Measurements from ENCODE around the gene ARHGEF18. TPM values are rescaled to one million over a fixed set of nuclear protein-coding genes. Genes with fewer than 3 reads are reported as not detected.

ARHGEF18 gene
- total and polyA plus RNA-seq, 2 of the 13 experiments (the other 11 are each of a cell fraction or from before 2014, with no cell fraction given), result 4.2 to 17.5 TPM

DNA sequence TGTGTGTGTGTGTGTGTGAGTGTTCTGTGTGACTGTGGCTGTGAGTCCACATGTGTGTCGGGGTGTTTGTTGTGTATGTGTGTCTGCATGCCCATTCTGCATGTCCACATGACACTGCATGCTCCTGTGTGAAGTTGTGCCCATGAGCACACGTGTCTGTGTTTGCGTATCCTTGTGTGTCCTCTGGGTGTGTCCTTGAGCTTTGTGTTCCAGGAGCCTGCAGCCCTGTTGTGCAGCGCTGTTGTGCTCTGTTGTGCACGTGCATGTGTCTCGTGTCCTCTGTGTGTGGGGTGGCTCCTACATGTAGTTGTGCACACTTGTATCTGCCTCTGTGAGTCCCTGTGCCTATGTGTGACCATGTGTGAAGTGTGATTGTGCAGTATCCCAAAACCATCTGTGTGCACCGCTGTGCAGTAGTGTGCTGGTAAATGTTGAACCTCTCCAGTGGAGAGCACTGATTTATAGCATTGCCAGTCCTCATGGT lies 2.2 kb upstream of the ARHGEF18 start (continued):
- no peak for TF ChIP-seq ZNF407 (CRISPR knock-in tag; IDR thresholded peaks at IDR 0.05; ENCODE audit: not compliant biosample characterization)
- TF ChIP-seq REST (IDR thresholded peaks at IDR 0.05; ENCODE audit: borderline replicate concordance in 1 of 2, low read depth in 1 of 2, low read length in 2 of 2), result no peak
- TF ChIP-seq, protein P1, sequence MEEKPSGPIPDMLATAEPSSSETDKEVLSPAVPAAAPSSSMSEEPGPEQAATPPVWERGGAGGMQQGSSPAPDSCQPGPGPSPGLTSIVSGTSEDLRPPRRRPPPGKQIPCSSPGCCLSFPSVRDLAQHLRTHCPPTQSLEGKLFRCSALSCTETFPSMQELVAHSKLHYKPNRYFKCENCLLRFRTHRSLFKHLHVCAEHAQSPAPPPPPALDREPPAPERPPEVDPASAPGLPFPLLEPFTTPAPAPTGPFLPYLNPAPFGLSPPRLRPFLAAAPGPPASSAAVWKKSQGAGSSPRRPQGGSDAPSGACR (CRISPR knock-in tag; IDR thresholded peaks at IDR 0.05), result no peak
- no peak for TF ChIP-seq SOX13 (IDR thresholded peaks at IDR 0.05)
- no peak for TF ChIP-seq SOX13 (CRISPR knock-in tag; conservative IDR thresholded peaks at IDR 0.05 in 1 of 2, IDR thresholded peaks at IDR 0.05 in 1 of 2)
- no peak for TF ChIP-seq FOXK2 (IDR thresholded peaks at IDR 0.05)
- TF ChIP-seq, protein P2, sequence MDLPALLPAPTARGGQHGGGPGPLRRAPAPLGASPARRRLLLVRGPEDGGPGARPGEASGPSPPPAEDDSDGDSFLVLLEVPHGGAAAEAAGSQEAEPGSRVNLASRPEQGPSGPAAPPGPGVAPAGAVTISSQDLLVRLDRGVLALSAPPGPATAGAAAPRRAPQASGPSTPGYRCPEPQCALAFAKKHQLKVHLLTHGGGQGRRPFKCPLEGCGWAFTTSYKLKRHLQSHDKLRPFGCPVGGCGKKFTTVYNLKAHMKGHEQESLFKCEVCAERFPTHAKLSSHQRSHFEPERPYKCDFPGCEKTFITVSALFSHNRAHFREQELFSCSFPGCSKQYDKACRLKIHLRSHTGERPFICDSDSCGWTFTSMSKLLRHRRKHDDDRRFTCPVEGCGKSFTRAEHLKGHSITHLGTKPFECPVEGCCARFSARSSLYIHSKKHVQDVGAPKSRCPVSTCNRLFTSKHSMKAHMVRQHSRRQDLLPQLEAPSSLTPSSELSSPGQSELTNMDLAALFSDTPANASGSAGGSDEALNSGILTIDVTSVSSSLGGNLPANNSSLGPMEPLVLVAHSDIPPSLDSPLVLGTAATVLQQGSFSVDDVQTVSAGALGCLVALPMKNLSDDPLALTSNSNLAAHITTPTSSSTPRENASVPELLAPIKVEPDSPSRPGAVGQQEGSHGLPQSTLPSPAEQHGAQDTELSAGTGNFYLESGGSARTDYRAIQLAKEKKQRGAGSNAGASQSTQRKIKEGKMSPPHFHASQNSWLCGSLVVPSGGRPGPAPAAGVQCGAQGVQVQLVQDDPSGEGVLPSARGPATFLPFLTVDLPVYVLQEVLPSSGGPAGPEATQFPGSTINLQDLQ (CRISPR knock-in tag; IDR thresholded peaks at IDR 0.05), result no peak
- no peak for TF ChIP-seq CEBPB (IDR thresholded peaks at IDR 0.05; ENCODE audit: borderline replicate concordance, low read depth, low read length)
- no peak for TF ChIP-seq GTF3A (CRISPR knock-in tag; conservative IDR thresholded peaks at IDR 0.05)
- no peak for TF ChIP-seq ZNF607 (CRISPR knock-in tag; IDR thresholded peaks at IDR 0.05; ENCODE audit: borderline replicate concordance)
- no peak for TF ChIP-seq ONECUT2 (CRISPR knock-in tag; IDR thresholded peaks at IDR 0.05)
- TF ChIP-seq NONO (IDR thresholded peaks at IDR 0.05), result no peak
- no peak for TF ChIP-seq NONO (CRISPR knock-in tag; conservative IDR thresholded peaks at IDR 0.05)
- TF ChIP-seq, protein P3, sequence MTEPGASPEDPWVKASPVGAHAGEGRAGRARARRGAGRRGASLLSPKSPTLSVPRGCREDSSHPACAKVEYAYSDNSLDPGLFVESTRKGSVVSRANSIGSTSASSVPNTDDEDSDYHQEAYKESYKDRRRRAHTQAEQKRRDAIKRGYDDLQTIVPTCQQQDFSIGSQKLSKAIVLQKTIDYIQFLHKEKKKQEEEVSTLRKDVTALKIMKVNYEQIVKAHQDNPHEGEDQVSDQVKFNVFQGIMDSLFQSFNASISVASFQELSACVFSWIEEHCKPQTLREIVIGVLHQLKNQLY (CRISPR knock-in tag; IDR thresholded peaks at IDR 0.05), result no peak

All from HepG2 (cell line).